Adrenal gland (tissue), 5 donors: ENCODE measurements around the gene FAM156A.

Experiments used
- CTCF ChIP-seq, 6 experiments: fragments of 450-650 bp in 4 of 6; fragments of 200-600 bp in 2 of 6; sonication (generic) in 1 of 6; IDR thresholded peaks; 1 replicate in 5 of 6; 2 replicates in 1 of 6; pipeline versions ENCODE4 v1.5.1 to v1.8.0; 2016 to 2021; ENCODE audit warnings: antibody characterized with exemption in 6 of 6, mild to moderate bottlenecking in 2 of 6, moderate library complexity in 1 of 6
- POLR2A ChIP-seq, 2 donors: fragments of 450-650 bp; IDR thresholded peaks; one replicate each; pipeline ENCODE4 v1.6.1; 2017; ENCODE audit warnings: antibody characterized with exemption in 2 of 2, mild to moderate bottlenecking in 2 of 2, moderate library complexity in 1 of 2
- donor health status: DM: no; HTN: no; CAD: no.

GRCh38 chrX:53004038-53004437 lies 45.7 kb upstream of the FAM156A start:
- no peak for TF ChIP-seq CTCF (IDR thresholded peaks at IDR 0.05)
- no peak for TF ChIP-seq POLR2A (IDR thresholded peaks at IDR 0.05)
